Urinary bladder (tissue), 4 donors: ENCODE measurements around the gene SCUBE1. TPM values are rescaled to one million over a fixed set of nuclear protein-coding genes. Genes with fewer than 3 reads are reported as not detected.
"Not testable (repeated sequence)": the region's sequence is repeated elsewhere in the genome, so short reads cannot be mapped to it uniquely, and the experiment has no call there.

Experiments
- DNase-seq: peaks from one replicate; pipeline ENCODE4 v3.0.0-alpha.2; 2015; ENCODE audit errors: extremely low spot score
- H3K27ac ChIP-seq: one replicate; pipeline ENCODE4 v1.5.1; 2013; ENCODE audit warnings: low read depth, mild to moderate bottlenecking, moderate library complexity
- H3K36me3 ChIP-seq: one replicate; pipeline ENCODE4 v1.6.1; 2013; ENCODE audit warnings: mild to moderate bottlenecking, moderate library complexity; ENCODE audit not compliant: insufficient read depth
- H3K4me1 ChIP-seq: one replicate; pipeline ENCODE4 v1.6.1; 2013; ENCODE audit warnings: mild to moderate bottlenecking, moderate library complexity; ENCODE audit not compliant: insufficient read depth
- H3K4me3 ChIP-seq: one replicate; pipeline ENCODE4 v1.5.1; 2013; ENCODE audit warnings: low read depth, low read length
- WGBS: extraction: QIAGEN DNeasy Blood & Tissue Kit; methylation state at CpG from one replicate; pipeline ENCODE4 v1.1.7; 2013; 5-methylcytosine and 5-hydroxymethylcytosine counted together
- polyA plus RNA-seq: library from polyadenylated mRNA; stranded (reverse); fragments of 200-250 nt; gene quantifications from one replicate; pipeline ENCODE4 v1.2.3, GENCODE V29; 2013
- total RNA-seq: library from RNA; depleted of rRNA; stranded (reverse); fragments of >200 nt; gene quantifications from one replicate; pipeline ENCODE4 v1.2.3, GENCODE V29; 2014
- donor health status: healthy with polysubstance abuse.
- donor health status: healthy.

SCUBE1 gene
- total and polyA plus RNA-seq, 2 donors: 0.86 to 1.2 TPM

GRCh38 chr22:43288378-43288777 is 54.8 kb downstream of the SCUBE1 start:
- no peak for DNase-seq

GRCh38 chr22:43287441-43287840 is 55.7 kb downstream of the SCUBE1 start:
- Histone ChIP-seq H3K4me3 (no peak overlapping the region), H3K27ac (no peak overlapping the region), H3K36me3 (no peaks in the 10 kb centered on the region), H3K4me1 (no peaks in the 10 kb centered on the region)
- no peak for DNase-seq
- WGBS: 91% methylated on average over 4 of the region's 4 CpGs

More at GRCh38 chr22:43288378-43288777, 54.8 kb downstream of the SCUBE1 start:
- Histone ChIP-seq H3K36me3 (no peaks in the 10 kb centered on the region), H3K4me3 (no peak overlapping the region), H3K4me1 (no peaks in the 10 kb centered on the region), H3K27ac (no peak overlapping the region)
- 96% methylated on average over 16 of the region's 16 CpGs for WGBS

GRCh38 chr22:43281394-43281793 is 61.8 kb downstream of the SCUBE1 start:
- no peaks in the 10 kb centered on the region for H3K36me3 ChIP-seq
- H3K27ac ChIP-seq: no peak overlapping the region
- H3K4me1 ChIP-seq: no peaks in the 10 kb centered on the region
- H3K4me3 ChIP-seq: no peak overlapping the region
- 48% methylated on average over 2 of the region's 2 CpGs for WGBS
- DNase-seq: no peak

GRCh38 chr22:43280523-43280886 is 62.7 kb downstream of the SCUBE1 start:
- not testable (repeated sequence) for H3K4me1 ChIP-seq, H3K4me3 ChIP-seq, H3K36me3 ChIP-seq, DNase-seq, H3K27ac ChIP-seq
- WGBS: 57% methylated on average over 3 of the region's 3 CpGs

GRCh38 chr22:43279867-43280522 is 63.2 kb downstream of the SCUBE1 start:
- Histone ChIP-seq H3K4me3 (no peak overlapping the region), H3K27ac (no peak overlapping the region), H3K36me3 (no peaks in the 10 kb centered on the region), H3K4me1 (no peaks in the 10 kb centered on the region)
- WGBS: 76% methylated on average over 20 of the region's 20 CpGs
- DNase-seq: no peak

- 68% methylated on average over 13 of the region's 13 CpGs for WGBS
- DNase-seq: no peak
- Histone ChIP-seq H3K4me3 (no peak overlapping the region), H3K4me1 (no peaks in the 10 kb centered on the region), H3K27ac (no peak overlapping the region), H3K36me3 (no peaks in the 10 kb centered on the region)
Measured at GRCh38 chr22:43277987-43278601, 65.1 kb downstream of the SCUBE1 start.

- no peaks in the 10 kb centered on the region for H3K4me1 ChIP-seq
- H3K36me3 ChIP-seq: no peaks in the 10 kb centered on the region
- no peak for DNase-seq
- 95% methylated on average over 10 of the region's 10 CpGs for WGBS
- H3K27ac ChIP-seq: no peak overlapping the region
- H3K4me3 ChIP-seq: no peak overlapping the region
Measured at GRCh38 chr22:43277091-43277490, 66.1 kb downstream of the SCUBE1 start.

- no peaks in the 10 kb centered on the region for H3K4me1 ChIP-seq
- H3K36me3 ChIP-seq: no peaks in the 10 kb centered on the region
- H3K4me3 ChIP-seq: no peak overlapping the region
- 84% methylated on average over 12 of the region's 12 CpGs for WGBS
- H3K27ac ChIP-seq: no peak overlapping the region
- DNase-seq: no peak
Measured at GRCh38 chr22:43276321-43276720, 66.9 kb downstream of the SCUBE1 start.

- no peaks in the 10 kb centered on the region for H3K4me1 ChIP-seq
- no peak overlapping the region for H3K4me3 ChIP-seq
- WGBS: 71% methylated on average over 19 of the region's 19 CpGs
- no peak for DNase-seq
- H3K36me3 ChIP-seq: no peaks in the 10 kb centered on the region
- H3K27ac ChIP-seq: no peak overlapping the region
Measured at GRCh38 chr22:43275545-43276317, 67.4 kb downstream of the SCUBE1 start.

GRCh38 chr22:43274595-43275240 is 68.5 kb downstream of the SCUBE1 start:
- 85% methylated on average over 25 of the region's 25 CpGs for WGBS

GRCh38 chr22:43273902-43274484 is 69.2 kb downstream of the SCUBE1 start:
- no peak overlapping the region for H3K27ac ChIP-seq
- WGBS: 29% methylated on average over 9 of the region's 9 CpGs

More at GRCh38 chr22:43274595-43275240, 68.5 kb downstream of the SCUBE1 start:
- Histone ChIP-seq H3K27ac (no peak overlapping the region), H3K4me3 (no peak overlapping the region), H3K36me3 (no peaks in the 10 kb centered on the region), H3K4me1 (no peaks in the 10 kb centered on the region)
- no peak for DNase-seq

GRCh38 chr22:43272869-43273318 is 70.3 kb downstream of the SCUBE1 start:
- no peaks in the 10 kb centered on the region for H3K4me1 ChIP-seq
- no peaks in the 10 kb centered on the region for H3K36me3 ChIP-seq
- 76% methylated on average over 12 of the region's 12 CpGs for WGBS
- no peak overlapping the region for H3K27ac ChIP-seq
- DNase-seq: no peak
- H3K4me3 ChIP-seq: no peak overlapping the region

More at GRCh38 chr22:43273902-43274484, 69.2 kb downstream of the SCUBE1 start:
- no peak for DNase-seq
- Histone ChIP-seq H3K36me3 (no peaks in the 10 kb centered on the region), H3K4me3 (no peak overlapping the region), H3K4me1 (no peaks in the 10 kb centered on the region)

GRCh38 chr22:43272301-43272700 is 70.9 kb downstream of the SCUBE1 start:
- no peak for DNase-seq
- no peaks in the 10 kb centered on the region for H3K36me3 ChIP-seq
- H3K4me3 ChIP-seq: no peak overlapping the region
- no peaks in the 10 kb centered on the region for H3K4me1 ChIP-seq
- no peak overlapping the region for H3K27ac ChIP-seq
- 82% methylated on average over 12 of the region's 12 CpGs for WGBS
